DMS153 treated with DMSO at 0.1 percent for 48 hours (cell line): Measurements from ENCODE around the gene NF1.
"Not testable (repeated sequence)": the region's sequence is repeated elsewhere in the genome, so short reads cannot be mapped to it uniquely, and the experiment has no call there.

Experiments
- DNase-seq: peaks from one replicate; lab custom pipeline; 2025; ENCODE audit not compliant: unreplicated experiment; lab: John Stamatoyannopoulos, UW

The NF1 gene

DNA sequence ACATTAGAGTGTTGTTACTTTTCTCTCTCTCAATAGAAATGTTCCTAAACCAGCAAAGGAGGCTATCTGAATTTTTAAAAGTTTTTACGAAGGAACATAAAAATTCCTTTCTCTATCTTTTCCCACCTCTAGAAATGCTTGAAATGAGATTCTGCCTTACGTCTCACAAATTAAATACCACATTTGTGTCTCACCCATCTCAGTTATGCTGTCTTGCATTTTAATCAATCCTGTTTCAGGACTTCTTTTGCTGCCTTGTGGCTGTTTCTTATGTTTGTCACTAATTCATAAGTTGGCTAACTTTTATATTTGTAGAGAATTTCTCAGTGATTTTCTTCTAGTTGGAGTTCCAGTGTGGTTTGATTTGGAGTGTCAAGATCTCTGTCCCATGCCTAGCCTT, 198.8 kb downstream of the NF1 start:
- DNase-seq = no peak

DNA sequence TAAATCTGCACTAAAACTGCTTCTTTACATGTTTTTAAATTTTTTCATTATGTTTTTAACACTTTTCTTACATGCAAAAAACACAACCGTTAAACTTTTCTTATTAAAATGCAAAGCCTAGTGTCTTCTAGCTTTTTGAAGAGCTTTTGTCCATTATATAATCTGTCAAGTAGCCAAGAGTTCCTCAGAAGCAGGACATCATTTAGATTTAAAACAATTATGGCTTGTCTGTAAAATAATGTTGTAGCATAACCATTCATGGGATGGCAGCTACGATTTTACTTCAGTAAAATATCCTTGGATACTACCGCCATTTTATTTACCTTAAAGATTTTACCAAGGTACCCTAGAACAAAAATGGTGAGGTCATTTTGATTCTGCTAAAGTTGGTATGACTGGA, 199.5 kb downstream of the NF1 start:
- DNase-seq = no peak

DNA sequence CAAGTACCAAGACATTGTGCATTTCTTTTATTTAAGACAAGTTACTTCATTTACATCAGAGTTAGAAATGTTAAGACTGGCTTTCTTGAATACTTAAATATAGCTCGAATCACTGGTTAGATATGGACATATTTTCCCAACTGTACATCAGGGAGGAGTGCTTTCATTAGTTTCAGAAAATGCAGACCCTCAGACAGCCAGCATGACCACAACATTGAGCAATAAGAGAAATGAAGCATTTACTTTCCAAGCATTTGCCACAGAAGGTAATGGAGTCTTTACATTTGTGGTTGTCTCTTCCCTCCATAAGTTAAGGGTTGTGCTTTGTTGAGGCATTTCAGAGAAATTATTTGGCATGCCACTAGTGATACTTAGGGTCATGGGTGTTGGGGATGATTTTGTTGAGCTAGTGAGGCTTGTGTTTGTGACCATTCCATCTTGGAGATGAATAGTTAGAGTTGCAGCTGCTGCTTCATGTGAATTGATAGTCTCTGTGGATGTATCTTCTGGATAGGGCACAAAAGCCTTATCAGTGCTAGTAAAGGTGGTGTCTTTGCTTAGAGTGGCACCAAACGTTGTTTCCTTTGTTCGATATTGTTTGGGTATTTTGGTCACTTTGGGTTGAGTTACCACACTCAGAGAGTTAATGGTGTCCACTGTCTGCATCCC, 200.2 kb downstream of the NF1 start:
- DNase-seq = no peak

DNA sequence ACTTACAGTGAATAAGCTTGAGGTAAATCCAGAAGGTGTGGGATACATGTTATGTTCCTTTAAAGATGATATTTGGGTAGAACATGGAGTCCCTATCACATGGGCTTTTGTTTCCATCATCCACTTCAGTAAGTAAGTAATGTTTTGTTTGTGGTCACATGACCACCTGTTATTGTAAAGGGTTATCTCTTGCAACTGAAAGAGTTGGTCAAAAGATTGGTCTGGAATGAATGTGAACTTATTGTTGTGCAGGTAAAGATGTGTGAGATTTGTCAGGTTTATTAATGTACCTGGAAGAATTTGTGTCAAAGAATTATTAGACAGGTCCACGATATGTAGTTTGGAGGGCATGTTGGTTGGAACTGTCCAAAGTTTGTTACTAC, 200.7 kb downstream of the NF1 start:
- no peak for DNase-seq

DNA sequence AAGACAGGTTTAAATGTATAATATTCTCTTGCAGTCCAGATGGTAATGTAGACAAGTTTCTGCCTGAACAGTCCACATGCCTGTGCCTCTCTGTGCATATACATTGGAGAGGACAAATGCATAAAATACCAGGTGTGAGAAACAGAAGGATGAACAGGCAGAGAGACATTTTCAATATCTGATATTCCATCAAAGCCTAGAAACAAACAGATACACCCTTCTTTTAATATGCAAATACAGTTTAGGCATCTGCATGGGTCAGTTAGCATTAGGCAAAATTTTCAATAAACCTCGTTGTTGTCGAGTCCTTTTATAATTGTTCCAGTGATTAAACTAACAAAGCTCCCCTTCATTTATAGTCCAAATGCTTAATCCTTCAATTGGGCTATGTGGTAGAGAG, 201.4 kb downstream of the NF1 start:
- DNase-seq = no peak

DNA sequence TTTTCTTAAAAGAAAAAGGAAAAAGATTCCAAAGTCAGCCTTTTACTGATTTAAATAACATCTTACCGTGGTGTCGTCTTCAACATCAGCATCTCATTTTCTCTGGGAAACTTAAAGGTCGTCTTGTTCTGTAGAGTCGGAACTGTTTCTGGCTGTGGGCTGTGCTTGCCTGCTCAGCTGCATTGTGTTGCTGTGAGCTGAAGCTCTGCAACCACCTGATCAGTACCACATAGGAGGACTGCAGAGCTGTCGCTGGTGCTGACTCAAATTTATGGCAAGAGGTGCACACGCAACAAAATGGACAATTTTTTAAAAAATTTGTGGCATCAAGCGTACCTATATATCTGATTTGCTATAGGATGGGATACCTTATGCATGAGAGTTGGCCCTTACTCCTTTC, 202.3 kb downstream of the NF1 start, which contains the start of gene OMG:
Gene OMG, minus strand, starts transcription at position 150 of the 400 bp plus-strand sequence. CDS start 908 bp downstream, outside the sequence.
- no peak for DNase-seq

DNA sequence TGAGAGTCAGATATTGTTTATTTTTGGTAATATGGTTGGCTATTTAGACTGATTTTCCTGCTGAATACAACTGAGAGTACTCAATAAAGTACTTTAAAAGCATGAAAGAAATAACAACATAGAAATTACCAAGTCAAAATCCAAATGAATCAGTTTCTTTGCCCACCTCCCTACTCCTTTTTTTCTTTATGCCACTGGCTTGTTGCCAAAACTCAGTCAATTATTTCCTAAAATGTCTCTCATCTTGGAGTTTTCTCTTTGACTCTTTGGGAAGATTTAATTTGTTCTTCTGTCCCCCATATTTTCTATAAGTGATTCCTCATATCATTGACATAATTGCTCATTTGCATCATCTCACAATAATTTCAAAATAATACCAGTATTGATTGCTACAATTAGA, 204.8 kb downstream of the NF1 start:
- DNase-seq = no peak

DNA sequence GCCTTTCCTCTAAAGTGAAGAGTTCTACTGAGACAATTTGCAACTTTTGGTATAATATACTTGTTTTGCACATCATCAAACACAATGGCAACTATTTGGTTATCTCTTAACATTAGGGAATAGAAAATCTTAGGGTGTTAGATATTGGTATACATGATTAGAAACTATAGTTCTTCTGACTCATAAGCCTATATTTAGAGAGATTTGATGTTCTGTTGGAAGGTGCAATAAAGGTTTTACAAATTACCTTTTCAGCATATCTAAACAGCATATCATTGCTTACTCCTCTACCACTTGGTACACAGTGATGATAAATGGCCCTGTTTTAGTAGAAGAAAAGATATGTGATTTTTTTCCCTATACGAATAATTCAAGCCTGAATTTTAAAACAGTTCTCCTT, 212.9 kb downstream of the NF1 start:
- no peak for DNase-seq

DNA sequence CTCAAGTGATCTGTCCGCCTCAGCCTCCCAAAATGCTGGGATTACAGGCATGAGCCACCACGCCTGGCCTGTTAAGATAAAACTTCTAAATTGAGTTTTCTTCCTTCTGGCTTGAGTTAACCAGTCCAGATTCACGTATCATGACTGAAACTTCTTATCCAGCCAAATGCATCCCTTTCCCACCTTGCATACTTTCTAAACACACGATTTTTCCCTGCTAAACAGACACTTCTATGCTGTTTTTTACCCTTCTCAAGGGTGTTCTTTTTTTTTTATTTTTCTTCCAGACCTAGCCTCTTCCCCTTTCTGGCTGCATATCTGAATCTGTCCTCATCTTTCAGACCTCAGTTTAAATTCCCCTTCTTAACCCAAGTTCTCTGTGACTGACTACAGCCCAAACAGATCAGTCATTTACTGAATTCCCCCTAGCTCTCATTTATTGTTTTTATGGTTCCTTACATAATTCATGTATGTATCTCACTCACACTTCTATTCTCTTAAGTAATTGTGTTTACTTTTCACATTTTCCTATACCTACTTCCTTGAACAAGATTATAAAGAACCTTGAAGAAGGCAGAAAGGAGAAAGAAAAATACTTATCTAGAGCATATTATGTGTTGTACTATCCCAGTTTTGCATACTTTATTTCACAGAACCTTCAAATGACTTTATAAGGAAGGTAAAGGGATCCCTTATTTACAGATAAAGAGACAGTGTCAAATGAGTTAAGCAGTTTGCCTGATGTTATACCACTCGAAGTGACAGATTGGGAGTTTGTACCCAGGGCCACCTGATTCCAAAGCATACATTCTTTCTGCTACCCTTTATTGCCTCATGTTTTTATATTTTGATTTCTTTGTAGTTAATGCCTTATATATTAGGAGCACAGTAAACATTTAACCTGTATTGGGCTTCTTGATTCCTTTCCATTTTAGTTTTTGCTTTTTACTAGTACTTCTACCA, 213.9 kb downstream of the NF1 start:
- DNase-seq = no peak

DNA sequence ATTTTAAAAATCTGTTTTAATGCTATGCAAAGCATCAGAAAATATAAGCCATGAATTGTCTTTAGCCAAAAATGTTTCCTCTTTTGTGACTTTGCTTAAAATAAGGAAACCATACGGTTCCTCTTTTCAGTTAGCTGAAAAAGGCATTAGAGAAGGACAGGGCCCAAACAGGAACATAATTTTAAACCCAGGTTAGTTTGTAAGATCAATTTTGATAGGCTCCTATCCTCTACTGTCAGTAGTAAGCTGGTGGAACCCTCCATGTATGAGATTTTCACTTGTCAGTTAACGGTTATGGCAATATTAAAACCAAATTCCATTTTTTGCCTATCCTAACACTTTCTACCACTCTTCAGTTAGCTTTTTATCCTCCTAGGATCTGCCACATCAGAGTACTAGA, 214.8 kb downstream of the NF1 start:
- DNase-seq = no peak

DNA sequence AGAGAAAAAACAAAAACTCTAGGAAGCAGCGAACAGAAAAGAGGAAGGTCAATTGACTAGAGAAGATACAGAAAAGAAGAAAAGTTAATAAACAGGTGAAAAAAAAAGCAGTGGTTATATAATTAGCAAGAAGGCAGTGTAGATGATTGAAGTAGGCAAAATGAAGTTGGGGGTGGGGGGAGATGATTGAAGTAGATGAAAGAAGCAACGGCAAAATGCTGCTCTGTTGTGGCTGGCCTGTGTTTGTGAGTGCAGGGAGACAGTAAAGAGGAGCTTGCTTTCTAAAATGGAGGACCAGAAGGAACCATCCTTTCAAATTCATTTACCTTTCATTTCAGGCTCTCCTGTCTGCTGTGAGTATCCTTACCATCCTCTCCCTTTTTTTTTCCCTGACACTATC, 215.5 kb downstream of the NF1 start:
- no peak for DNase-seq

DNA sequence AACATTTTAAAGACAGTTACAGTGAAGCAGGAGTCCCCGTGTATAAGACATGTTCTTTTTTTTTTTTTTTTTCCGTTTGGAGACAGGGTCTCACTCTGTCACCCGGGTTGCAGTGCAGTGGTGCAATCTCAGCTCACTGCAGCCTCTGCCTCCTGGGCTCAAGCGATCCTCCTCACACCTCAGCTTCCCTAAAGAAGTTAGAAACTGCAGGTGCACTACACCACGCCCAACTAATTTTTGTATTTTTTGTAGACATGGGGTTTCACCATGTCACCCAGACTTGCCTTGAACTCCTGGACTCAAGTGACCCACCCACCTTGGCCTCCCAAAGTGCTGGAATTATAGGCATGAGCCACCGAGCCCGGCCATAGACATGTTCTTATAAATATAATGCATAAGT, 216.1 kb downstream of the NF1 start:
- no peak for DNase-seq

DNA sequence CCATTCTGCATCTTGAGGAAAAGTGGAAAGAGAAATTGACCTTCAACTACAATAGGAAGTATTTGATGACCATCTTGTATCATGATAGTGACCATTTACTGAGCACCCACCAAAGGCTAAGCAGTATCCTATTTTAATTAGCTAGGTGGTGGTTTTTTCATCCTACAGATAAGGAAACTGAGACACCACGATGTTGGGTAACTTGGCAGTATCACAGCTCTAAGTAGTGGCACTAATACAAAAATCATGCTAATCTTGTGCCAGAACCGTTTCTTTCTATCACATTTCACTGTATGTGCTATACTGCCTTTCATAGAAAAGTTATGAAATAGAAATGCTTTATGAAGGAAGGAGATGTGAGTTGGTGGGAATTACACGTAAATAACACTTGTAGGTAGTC, 216.7 kb downstream of the NF1 start:
- DNase-seq = no peak

DNA sequence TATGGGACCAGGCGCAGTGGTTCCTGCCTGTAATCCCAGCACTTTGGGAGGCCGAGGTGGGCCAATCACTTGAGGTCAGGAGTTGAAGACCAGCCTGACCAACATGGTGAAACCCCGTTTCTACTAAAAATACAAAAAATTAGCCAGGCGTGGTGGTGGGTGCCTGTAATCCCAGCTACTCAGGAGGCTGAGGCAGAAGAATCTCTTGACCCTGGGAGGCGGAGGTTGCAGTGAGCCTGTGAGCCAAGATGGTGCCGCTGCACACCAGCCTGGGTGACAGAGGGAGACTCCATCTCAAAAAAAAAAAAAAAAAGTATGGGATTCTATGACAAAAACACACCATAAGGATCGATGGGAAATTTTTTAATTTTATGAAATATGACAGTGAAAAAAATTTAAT, 217.4 kb downstream of the NF1 start:
- not testable (repeated sequence) for DNase-seq

DNA sequence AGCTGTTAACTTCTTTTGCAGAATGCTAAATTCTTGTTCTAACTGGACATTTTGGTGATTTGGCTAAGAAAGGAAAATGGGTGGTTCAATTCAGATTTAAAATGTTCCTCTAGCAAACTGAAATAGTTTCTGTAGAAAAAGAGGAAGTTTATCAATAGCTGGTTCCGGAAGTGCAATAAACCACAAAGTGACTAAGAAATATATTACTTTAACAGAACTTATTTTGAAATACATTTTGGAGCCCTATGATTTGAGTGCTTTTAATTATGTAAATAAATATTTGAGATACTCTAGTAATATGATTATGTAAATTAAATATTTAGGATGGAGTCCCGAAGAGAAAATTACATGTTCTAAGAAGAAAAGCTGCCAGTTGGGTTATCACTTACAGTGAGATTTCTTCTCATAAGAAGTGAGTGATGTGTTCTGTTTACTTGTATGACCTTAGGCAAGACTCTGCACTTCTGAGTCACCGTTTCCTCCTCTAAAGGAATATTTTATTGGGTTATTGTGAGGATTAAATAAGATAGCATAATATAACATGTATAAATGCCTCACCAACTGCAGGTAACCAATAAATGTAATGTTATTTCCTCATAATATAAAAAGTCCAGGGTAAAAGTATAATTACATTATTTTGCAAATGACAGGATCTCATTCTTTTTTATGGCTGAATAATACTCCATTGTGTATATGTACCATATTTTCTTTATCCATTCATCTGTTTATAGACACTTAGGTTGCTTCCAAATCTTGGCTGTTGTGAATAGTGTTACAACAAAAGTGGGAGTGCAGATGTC, 219.4 kb downstream of the NF1 start, which contains the start of gene EVI2B:
Gene EVI2B, minus strand, starts transcription at position 73 of the 800 bp plus-strand sequence. CDS start 8,445 bp downstream, outside the sequence.
- DNase-seq = no peak

DNA sequence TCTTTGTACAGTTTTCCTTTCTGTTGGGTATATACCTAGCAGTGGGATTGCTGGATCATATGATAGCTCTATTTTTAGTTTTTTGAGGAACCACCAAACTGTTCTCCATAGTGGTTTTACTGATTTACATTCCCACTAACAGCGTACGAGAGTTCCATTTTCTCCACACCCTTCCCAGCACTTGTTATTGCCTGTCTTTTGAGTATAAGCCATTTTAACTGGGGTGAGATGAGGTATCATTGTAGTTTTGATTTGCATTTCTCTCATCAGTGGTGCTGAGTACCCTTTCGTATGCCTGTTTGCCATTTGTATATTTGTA, 220.0 kb downstream of the NF1 start:
- DNase-seq = no peak

DNA sequence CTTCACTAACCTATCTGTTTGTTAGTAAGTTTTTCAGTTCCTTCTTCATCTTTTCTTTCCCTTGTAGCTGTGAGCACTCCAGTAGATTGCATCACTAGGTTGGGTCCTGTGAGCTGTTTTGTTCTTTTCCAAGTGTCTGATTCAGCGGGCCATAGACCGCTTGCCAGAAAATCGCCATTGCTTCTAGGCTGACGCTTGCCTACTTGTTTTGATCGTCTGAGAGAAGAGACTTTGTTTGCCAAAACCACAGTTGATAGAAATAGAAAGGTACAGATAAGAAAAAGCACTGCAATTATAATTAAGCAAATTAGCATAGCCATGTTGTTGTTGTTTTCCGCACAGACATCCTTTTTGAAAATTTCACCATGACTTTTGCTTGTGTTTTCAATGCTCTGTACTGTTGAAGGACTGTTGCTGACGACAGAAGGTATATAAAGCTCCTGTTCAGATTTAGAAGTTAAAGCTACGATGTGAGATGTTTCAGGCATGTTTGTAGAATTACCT, 223.6 kb downstream of the NF1 start:
- DNase-seq = peak; percentile 33

DNA sequence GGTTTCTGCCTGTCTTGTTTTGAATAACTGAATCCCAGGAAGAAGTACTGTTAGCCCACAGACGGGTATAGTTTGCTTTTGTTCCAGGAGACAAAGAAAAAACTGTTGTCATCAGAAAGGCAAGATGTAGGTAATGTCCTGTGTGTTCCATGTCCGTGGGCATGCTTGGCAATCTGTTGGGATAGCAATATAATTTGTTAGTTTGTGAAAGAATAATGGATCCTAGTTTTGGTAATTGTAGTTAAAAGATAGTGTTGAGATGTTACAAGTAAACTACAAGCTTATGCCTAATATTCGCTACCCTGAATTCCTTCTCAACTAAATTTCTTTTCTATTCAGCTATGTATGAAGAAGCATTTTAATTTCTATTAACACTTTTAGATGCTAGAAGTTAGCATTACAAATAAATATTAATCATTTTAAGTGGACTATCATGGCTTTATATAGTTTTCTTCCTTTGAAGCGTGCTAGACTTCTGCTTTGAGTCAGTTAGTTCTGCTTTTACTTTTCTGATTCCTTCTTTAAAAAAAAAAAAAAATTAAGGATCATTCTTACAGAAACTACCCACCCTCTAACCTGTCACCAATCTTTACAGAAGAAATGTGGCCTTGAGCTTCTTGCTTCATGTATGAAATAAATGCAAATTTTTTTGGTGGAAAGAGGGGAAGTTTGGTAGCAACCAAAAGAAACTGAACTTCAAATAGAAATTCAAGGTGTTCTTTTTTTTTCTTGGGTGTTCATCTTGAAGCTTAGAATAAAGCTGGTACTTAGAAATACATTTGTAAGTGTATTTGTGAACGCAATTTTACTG, 224.3 kb downstream of the NF1 start:
- DNase-seq = no peak

DNA sequence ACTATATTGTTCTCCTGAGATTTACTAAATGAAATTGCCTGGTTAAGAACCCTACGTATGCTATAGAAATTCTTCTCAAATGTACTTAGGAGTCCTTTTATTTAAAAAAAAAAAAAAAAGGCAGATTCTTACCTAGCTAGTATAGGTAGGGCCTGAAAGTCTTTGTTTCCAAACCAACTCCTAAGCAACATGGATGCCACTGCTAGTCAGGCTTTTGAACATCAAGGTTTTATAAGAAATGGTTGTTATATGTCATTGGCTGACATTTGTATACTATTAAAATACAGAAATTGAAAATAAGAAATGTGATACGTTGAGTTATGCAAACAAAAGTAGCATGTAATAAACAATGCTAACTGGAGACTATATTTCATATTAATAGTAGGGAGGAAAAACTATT, 225.5 kb downstream of the NF1 start:
- no peak for DNase-seq

DNA sequence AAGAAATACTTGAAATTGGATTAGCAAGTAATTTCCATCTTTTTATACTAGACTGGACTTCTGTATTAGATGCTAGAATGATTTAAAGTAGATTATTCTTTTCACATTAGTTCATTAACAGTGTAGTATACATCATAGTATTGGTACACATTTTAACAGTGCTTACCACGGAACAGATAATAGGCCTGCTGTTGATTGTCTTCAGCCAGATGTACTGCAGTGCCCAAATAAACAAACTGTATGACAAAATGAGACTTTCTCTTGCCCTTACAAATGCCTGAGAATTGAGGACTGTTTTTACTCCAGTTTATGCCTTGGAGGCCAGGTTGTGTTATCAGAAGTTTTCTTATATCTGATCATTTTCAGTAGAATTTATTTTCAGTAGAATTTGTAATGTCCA, 226.0 kb downstream of the NF1 start:
- no peak for DNase-seq

DNA sequence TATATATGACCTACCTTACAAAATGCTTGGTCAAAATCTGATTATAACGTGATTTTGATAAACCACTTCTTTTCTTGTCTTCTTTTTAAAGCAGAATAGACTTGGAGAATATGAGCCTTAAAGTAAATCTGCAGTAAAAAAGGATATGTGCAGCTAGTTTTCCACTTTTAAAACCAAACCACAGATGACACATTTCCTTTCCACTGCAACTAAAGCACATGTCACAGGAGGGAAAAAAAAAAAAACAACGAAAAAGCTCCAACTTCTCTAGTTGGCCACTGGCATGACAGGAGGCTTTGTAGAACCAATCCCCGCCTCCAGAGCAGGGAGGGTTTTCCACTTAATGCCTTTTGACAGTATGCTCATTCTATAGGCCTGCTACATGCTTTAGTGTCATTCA, 226.7 kb downstream of the NF1 start, which contains the start of gene EVI2A:
Gene EVI2A, minus strand, starts transcription at position 142 of the 400 bp plus-strand sequence. CDS start 2,609 bp downstream, outside the sequence.
- DNase-seq = no peak
